K562 (cell line): ENCODE results near the gene ELMO3. TPM values are rescaled to one million over a fixed set of nuclear protein-coding genes. Genes with fewer than 3 reads are reported as not detected.
A peak's percentile ranks its signal among the peaks of the same experiment; 100 is the strongest.

Experiments
- CREB3 ChIP-seq: fragments of 450-650 bp; conservative IDR thresholded peaks from 2 replicates; pipeline ENCODE4 v1.6.1; 2016; ENCODE audit warnings: missing genetic modification characterization, low read depth, mild to moderate bottlenecking, missing compliant biosample characterization, moderate library complexity
- FOXA1 ChIP-seq: fragments of 450-650 bp; IDR thresholded peaks from 2 replicates; pipeline ENCODE4 v1.6.1; 2016; ENCODE audit warnings: mild to moderate bottlenecking, borderline replicate concordance
- FOXP1 ChIP-seq: sonication (generic); formaldehyde crosslinking; IDR thresholded peaks from 2 replicates; pipeline ENCODE4 v1.8.0; 2022; ENCODE audit warnings: mild to moderate bottlenecking, missing genetic modification reagents
- GTF2B ChIP-seq: IDR thresholded peaks from 2 replicates; pipeline ENCODE4 v1.6.1; 2011; ENCODE audit not compliant: insufficient read length; ENCODE audit errors: extremely low read depth
- MAFK ChIP-seq: IDR thresholded peaks from 2 replicates; pipeline ENCODE4 v1.6.1; 2011; ENCODE audit warnings: low read length, improper control_type of control experiment
- MTF1 ChIP-seq: fragments of 250-450 bp; sonication (Bioruptor Pico); IDR thresholded peaks from 2 replicates; pipeline ENCODE4 v1.9.0; 2021; ENCODE audit warnings: moderate library complexity, mild to moderate bottlenecking, inconsistent platforms, borderline replicate concordance
- NFE2L1 ChIP-seq: fragments of 450-650 bp; IDR thresholded peaks from 2 replicates; pipeline ENCODE4 v1.6.1; 2016; ENCODE audit warnings: missing genetic modification characterization, low read depth, mild to moderate bottlenecking, missing compliant biosample characterization, moderate library complexity, borderline replicate concordance
- PHF21A ChIP-seq: fragments of 450-650 bp; IDR thresholded peaks from 2 replicates; pipeline ENCODE4 v1.6.1; 2017; ENCODE audit warnings: low read depth, borderline replicate concordance
- PHTF2 ChIP-seq: fragments of 250-450 bp; sonication (Bioruptor Pico); IDR thresholded peaks from 2 replicates; pipeline ENCODE4 v1.5.0; 2021; ENCODE audit warnings: mild to moderate bottlenecking
- RBFOX2 ChIP-seq: fragments of 200-400 bp; formaldehyde crosslinking; IDR thresholded peaks from 2 replicates; pipeline ENCODE4 v1.6.1; 2017; ENCODE audit warnings: low read depth, mild to moderate bottlenecking, low read length, moderate library complexity
- SMARCA4 ChIP-seq: fragments of 450-650 bp; IDR thresholded peaks from 2 replicates; pipeline ENCODE4 v1.6.1; 2016
- ZFP1 ChIP-seq: fragments of 450-650 bp; formaldehyde crosslinking; IDR thresholded peaks from 2 replicates; pipeline ENCODE4 v1.4.0; 2020; ENCODE audit warnings: mild to moderate bottlenecking, mixed read lengths
- ZNF224 ChIP-seq: sonication (generic); formaldehyde crosslinking; IDR thresholded peaks from 2 replicates; pipeline ENCODE4 v1.8.0; 2022; ENCODE audit warnings: mild to moderate bottlenecking, missing genetic modification reagents
- ZNF398 ChIP-seq: fragments of 250-450 bp; sonication (Bioruptor Pico); IDR thresholded peaks from 2 replicates; pipeline ENCODE4 v1.8.0; 2021; ENCODE audit warnings: moderate library complexity, mild to moderate bottlenecking, inconsistent platforms
- ZNF41 ChIP-seq: fragments of 250-450 bp; sonication (Bioruptor Pico); conservative IDR thresholded peaks from 2 replicates; pipeline ENCODE4 v1.4.0; 2020; ENCODE audit warnings: mild to moderate bottlenecking
- ZNF830 ChIP-seq: fragments of 250-450 bp; sonication (Bioruptor Pico); IDR thresholded peaks from 2 replicates; pipeline ENCODE4 v1.5.0; 2021; ENCODE audit warnings: mild to moderate bottlenecking
- polyA plus RNA-seq, 8 experiments: library from polyadenylated mRNA; depleted of rRNA in 4 of 8; stranded (reverse) in 5 of 8; unstranded in 3 of 8; fragments of >200 nt; fragmentation: Nextera tagmentation in 2 of 8; fragmentation: Illumina TruSeq in 1 of 8; extraction: Ambion mirVana in 2 of 8; extraction: Trizol in 1 of 8; gene quantifications; 2 replicates each; pipeline versions ENCODE4 v1.2.1 to v1.2.3, GENCODE V29; 2011 to 2014; ENCODE audit warnings: inconsistent platforms in 1 of 8, missing spikeins in 1 of 8
- total RNA-seq, 7 experiments: library from RNA; depleted of rRNA in 6 of 7; stranded (reverse); fragments of >200 nt in 6 of 7; fragmentation: Illumina TruSeq in 2 of 7; extraction: Trizol in 2 of 7; gene quantifications; 2 replicates each; pipeline versions ENCODE4 v1.2.1 to v1.2.3, GENCODE V29; 2011 to 2021; ENCODE audit warnings: low replicate concordance in 1 of 7
- TF ChIP-seq, protein P1 (sequence below), 2 experiments: IDR thresholded peaks in 1 of 2; conservative IDR thresholded peaks in 1 of 2; 2 replicates each; pipeline ENCODE4 v1.6.1; 2016; ENCODE audit warnings: low read depth in 2 of 2, mild to moderate bottlenecking in 1 of 2, missing compliant biosample characterization in 1 of 2, missing genetic modification characterization in 1 of 2, moderate library complexity in 1 of 2
- TF ChIP-seq, protein P2 (sequence below): fragments of 450-650 bp; IDR thresholded peaks from 2 replicates; pipeline ENCODE4 v1.6.1; 2018; ENCODE audit not compliant: partially characterized antibody

Gene ELMO3
- total and polyA plus RNA-seq, 9 of the 15 experiments (the other 6 are each of a cell fraction or from before 2014, with no cell fraction given): 0.04 to 5.1 (median 1.5) TPM

DNA sequence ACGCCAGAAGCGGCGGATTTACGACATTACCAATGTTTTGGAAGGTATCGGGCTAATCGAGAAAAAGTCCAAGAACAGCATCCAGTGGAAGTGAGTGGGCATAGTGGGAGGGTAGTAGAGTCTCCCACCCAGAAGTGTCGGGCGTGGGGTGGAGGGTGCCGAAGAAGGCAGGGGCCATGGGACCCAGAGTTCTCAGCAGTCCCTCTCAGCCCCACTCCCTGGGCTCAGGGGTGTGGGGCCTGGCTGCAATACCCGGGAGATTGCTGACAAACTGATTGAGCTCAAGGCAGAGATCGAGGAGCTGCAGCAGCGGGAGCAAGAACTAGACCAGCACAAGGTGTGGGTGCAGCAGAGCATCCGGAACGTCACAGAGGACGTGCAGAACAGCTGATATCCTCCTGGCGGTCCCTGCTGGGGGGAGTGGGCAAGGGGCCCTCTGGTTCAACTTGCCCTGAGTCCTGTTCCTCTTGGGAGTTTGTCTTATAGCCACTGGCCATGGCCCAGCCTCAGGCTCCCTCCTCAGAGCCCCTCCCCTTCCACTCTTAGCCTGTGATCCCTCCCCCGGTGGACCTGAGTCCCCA lies 6.1 kb upstream of the ELMO3 start (continued):
- TF ChIP-seq CREB3 (tag): no peak
- no peak for TF ChIP-seq ZFP1
- no peak for TF ChIP-seq ZNF398 (CRISPR knock-in tag)
- TF ChIP-seq NFE2L1 (tag): no peak
- TF ChIP-seq ZNF224 (CRISPR knock-in tag): no peak
- no peak for TF ChIP-seq ZNF830 (CRISPR knock-in tag)
- no peak for TF ChIP-seq SMARCA4
- TF ChIP-seq GTF2B: no peak
- no peak for TF ChIP-seq PHTF2 (CRISPR knock-in tag)
- TF ChIP-seq, protein P1, sequence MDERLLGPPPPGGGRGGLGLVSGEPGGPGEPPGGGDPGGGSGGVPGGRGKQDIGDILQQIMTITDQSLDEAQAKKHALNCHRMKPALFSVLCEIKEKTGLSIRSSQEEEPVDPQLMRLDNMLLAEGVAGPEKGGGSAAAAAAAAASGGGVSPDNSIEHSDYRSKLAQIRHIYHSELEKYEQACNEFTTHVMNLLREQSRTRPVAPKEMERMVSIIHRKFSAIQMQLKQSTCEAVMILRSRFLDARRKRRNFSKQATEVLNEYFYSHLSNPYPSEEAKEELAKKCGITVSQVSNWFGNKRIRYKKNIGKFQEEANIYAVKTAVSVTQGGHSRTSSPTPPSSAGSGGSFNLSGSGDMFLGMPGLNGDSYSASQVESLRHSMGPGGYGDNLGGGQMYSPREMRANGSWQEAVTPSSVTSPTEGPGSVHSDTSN (CRISPR knock-in tag; IDR thresholded peaks at IDR 0.05; ENCODE audit: low read depth): no peak
- TF ChIP-seq, protein P1 (tag; conservative IDR thresholded peaks at IDR 0.05; ENCODE audit: low read depth): no peak
- no peak for TF ChIP-seq ZNF41 (CRISPR knock-in tag)
- TF ChIP-seq RBFOX2: no peak
- no peak for TF ChIP-seq FOXA1
- no peak for TF ChIP-seq PHF21A
- TF ChIP-seq MAFK: no peak
- TF ChIP-seq, protein P2, sequence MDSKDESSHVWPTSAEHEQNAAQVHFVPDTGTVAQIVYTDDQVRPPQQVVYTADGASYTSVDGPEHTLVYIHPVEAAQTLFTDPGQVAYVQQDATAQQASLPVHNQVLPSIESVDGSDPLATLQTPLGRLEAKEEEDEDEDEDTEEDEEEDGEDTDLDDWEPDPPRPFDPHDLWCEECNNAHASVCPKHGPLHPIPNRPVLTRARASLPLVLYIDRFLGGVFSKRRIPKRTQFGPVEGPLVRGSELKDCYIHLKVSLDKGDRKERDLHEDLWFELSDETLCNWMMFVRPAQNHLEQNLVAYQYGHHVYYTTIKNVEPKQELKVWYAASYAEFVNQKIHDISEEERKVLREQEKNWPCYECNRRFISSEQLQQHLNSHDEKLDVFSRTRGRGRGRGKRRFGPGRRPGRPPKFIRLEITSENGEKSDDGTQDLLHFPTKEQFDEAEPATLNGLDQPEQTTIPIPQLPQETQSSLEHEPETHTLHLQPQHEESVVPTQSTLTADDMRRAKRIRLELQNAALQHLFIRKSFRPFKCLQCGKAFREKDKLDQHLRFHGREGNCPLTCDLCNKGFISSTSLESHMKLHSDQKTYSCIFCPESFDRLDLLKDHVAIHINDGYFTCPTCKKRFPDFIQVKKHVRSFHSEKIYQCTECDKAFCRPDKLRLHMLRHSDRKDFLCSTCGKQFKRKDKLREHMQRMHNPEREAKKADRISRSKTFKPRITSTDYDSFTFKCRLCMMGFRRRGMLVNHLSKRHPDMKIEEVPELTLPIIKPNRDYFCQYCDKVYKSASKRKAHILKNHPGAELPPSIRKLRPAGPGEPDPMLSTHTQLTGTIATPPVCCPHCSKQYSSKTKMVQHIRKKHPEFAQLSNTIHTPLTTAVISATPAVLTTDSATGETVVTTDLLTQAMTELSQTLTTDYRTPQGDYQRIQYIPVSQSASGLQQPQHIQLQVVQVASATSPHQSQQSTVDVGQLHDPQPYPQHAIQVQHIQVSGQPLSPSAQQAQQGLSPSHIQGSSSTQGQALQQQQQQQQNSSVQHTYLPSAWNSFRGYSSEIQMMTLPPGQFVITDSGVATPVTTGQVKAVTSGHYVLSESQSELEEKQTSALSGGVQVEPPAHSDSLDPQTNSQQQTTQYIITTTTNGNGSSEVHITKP: no peak
- 0 out of 2 replicates have a peak, but pooled peaks have one; percentile 21 for TF ChIP-seq FOXP1 (CRISPR knock-in tag)
- TF ChIP-seq MTF1 (CRISPR knock-in tag): no peak
